Ectodermal cell (in vitro differentiated cells): ENCODE measurements around the gene ODAD3.
A peak's percentile ranks its signal among the peaks of the same experiment; 100 is the strongest.
"Not testable (repeated sequence)": the region's sequence is repeated elsewhere in the genome, so short reads cannot be mapped to it uniquely, and the experiment has no call there.

ENCODE experiments used
- H3K27ac ChIP-seq: 2 replicates; pipeline ENCODE4 v1.7.0; 2013; ENCODE audit warnings: mild to moderate bottlenecking, low read depth, low read length; ENCODE audit not compliant: insufficient read depth, poor library complexity, severe bottlenecking
- H3K27me3 ChIP-seq: 2 replicates; pipeline ENCODE4 v1.7.0; 2013; ENCODE audit warnings: mild to moderate bottlenecking, low read length; ENCODE audit not compliant: insufficient read depth, control insufficient read depth, poor library complexity, severe bottlenecking
- H3K36me3 ChIP-seq: one replicate; pipeline ENCODE4 v1.7.0; 2013; ENCODE audit warnings: low read length; ENCODE audit not compliant: control insufficient read depth, insufficient read depth
- H3K4me1 ChIP-seq: one replicate; pipeline ENCODE4 v1.7.0; 2013; ENCODE audit warnings: low read length; ENCODE audit not compliant: control insufficient read depth, insufficient read depth
- H3K4me3 ChIP-seq: 2 replicates; pipeline ENCODE4 v1.7.0; 2013; ENCODE audit warnings: low read depth, low read length, control low read depth; ENCODE audit not compliant: insufficient read depth
- H3K9me3 ChIP-seq: 2 replicates; pipeline ENCODE4 v1.7.0; 2013; ENCODE audit warnings: mild to moderate bottlenecking, low read length, moderate library complexity; ENCODE audit not compliant: control insufficient read depth
- WGBS, 2 experiments: methylation state at CpG; one replicate each; pipeline ENCODE4 v1.1.7; 2013; ENCODE audit warnings: missing lambda C conversion rate in 2 of 2; 5-methylcytosine and 5-hydroxymethylcytosine counted together

Gene ODAD3

GRCh38 chr19:11421371-11422098, 13.4 kb downstream of the ODAD3 start:
- Histone ChIP-seq H3K4me3 (peak overlapping the region; percentile 20), H3K27me3 (peaks cover 77% of the 10 kb centered on the region), H3K4me1 (peaks cover 17% of the 10 kb centered on the region), H3K27ac (no peak overlapping the region), H3K36me3 (no peaks in the 10 kb centered on the region), H3K9me3 (no peaks in the 10 kb centered on the region)
- WGBS, 2 experiments: 9 to 13% methylated on average over 36 of the region's 36 CpGs

- peaks cover 17% of the 10 kb centered on the region for H3K4me1 ChIP-seq
- peak overlapping the region; percentile 20 for H3K4me3 ChIP-seq
- no peaks in the 10 kb centered on the region for H3K36me3 ChIP-seq
- H3K27me3 ChIP-seq: peaks cover 81% of the 10 kb centered on the region
- H3K9me3 ChIP-seq: no peaks in the 10 kb centered on the region
- 4 to 5% methylated on average over 45 to 46 of the region's 46 CpGs for WGBS, 2 experiments
- no peak overlapping the region for H3K27ac ChIP-seq
Measured at GRCh38 chr19:11420429-11421370, 14.2 kb downstream of the ODAD3 start.

- no peak within 1 kb of the TSS for H3K27ac ChIP-seq
- 1% methylated on average over 72 of the region's 72 CpGs for WGBS, 2 experiments
- peaks cover 76% of the 10 kb centered on the region for H3K27me3 ChIP-seq
- no peaks in the 10 kb centered on the region for H3K9me3 ChIP-seq
- peaks cover 17% of the 10 kb centered on the region for H3K4me1 ChIP-seq
- H3K36me3 ChIP-seq: no peaks in the 10 kb centered on the region
- peak within 1 kb of the TSS; percentile 26 for H3K4me3 ChIP-seq
Measured at GRCh38 chr19:11418549-11419506, 16.1 kb downstream of the ODAD3 start, which contains the start of gene RGL3. RGL3 (minus strand) TSS chr19:11419314; CDS start chr19:11419278, 36 bp downstream.

- WGBS, 2 experiments: 3 to 4% methylated on average over 12 of the region's 16 CpGs
- H3K4me1 ChIP-seq: peaks cover 17% of the 10 kb centered on the region
- H3K4me3 ChIP-seq: peak overlapping the region; percentile 26
- H3K27ac ChIP-seq: no peak overlapping the region
- no peaks in the 10 kb centered on the region for H3K36me3 ChIP-seq
- H3K9me3 ChIP-seq: no peaks in the 10 kb centered on the region
- H3K27me3 ChIP-seq: peaks cover 69% of the 10 kb centered on the region
Measured at GRCh38 chr19:11418094-11418548, 16.8 kb downstream of the ODAD3 start.

GRCh38 chr19:11416346-11417052, 18.4 kb downstream of the ODAD3 start:
- no peak overlapping the region for H3K4me3 ChIP-seq
- WGBS, 2 experiments: 92 to 95% methylated on average over 17 of the region's 17 CpGs
- no peaks in the 10 kb centered on the region for H3K36me3 ChIP-seq
- no peak overlapping the region for H3K27ac ChIP-seq
- no peaks in the 10 kb centered on the region for H3K9me3 ChIP-seq
- H3K27me3 ChIP-seq: peaks cover 53% of the 10 kb centered on the region
- peaks cover 16% of the 10 kb centered on the region for H3K4me1 ChIP-seq

GRCh38 chr19:11414544-11414943, 20.4 kb downstream of the ODAD3 start:
- H3K27me3 ChIP-seq: peaks cover 33% of the 10 kb centered on the region
- H3K9me3 ChIP-seq: no peaks in the 10 kb centered on the region
- no peak overlapping the region for H3K4me3 ChIP-seq
- WGBS, 2 experiments: 91 to 92% methylated on average over 2 of the region's 2 CpGs
- H3K27ac ChIP-seq: no peak overlapping the region
- H3K4me1 ChIP-seq: peaks cover 6% of the 10 kb centered on the region
- H3K36me3 ChIP-seq: no peaks in the 10 kb centered on the region

- no peaks in the 10 kb centered on the region for H3K4me1 ChIP-seq
- H3K4me3 ChIP-seq: no peak overlapping the region
- H3K27ac ChIP-seq: no peak overlapping the region
- peaks cover 9% of the 10 kb centered on the region for H3K27me3 ChIP-seq
- no peaks in the 10 kb centered on the region for H3K36me3 ChIP-seq
- 74 to 82% methylated on average over 8 of the region's 8 CpGs for WGBS, 2 experiments
- no peaks in the 10 kb centered on the region for H3K9me3 ChIP-seq
Measured at GRCh38 chr19:11410682-11411081, 24.2 kb downstream of the ODAD3 start.

GRCh38 chr19:11408591-11408990, 26.3 kb downstream of the ODAD3 start:
- H3K4me1 ChIP-seq: no peaks in the 10 kb centered on the region
- WGBS, 2 experiments: 91% methylated on average over 4 of the region's 4 CpGs
- H3K9me3 ChIP-seq: no peaks in the 10 kb centered on the region
- no peak overlapping the region for H3K4me3 ChIP-seq
- H3K27ac ChIP-seq: no peak overlapping the region
- H3K36me3 ChIP-seq: no peaks in the 10 kb centered on the region
- H3K27me3 ChIP-seq: peaks cover 9% of the 10 kb centered on the region

- whole genome bisulfite sequencing, 2 experiments: 87 to 89% methylated on average over 12 of the region's 12 CpGs
- H3K4me3 ChIP-seq, H3K9me3 ChIP-seq, H3K27ac ChIP-seq, H3K27me3 ChIP-seq, H3K36me3 ChIP-seq, H3K4me1 ChIP-seq: not testable (repeated sequence)
Measured at GRCh38 chr19:11406703-11407236, 28.2 kb downstream of the ODAD3 start.
